Hematopoietic multipotent progenitor cell (in vitro differentiated cells): ENCODE measurements around the gene GABRA5. TPM values are rescaled to one million over a fixed set of nuclear protein-coding genes. Genes with fewer than 3 reads are reported as not detected.
A peak's percentile ranks its signal among the peaks of the same experiment; 100 is the strongest.

Source experiments
- DNase-seq, 3 donors: peaks; one replicate each; pipeline ENCODE4 v3.0.0-alpha.2; 2011 to 2015; ENCODE audit warnings: low read depth in 2 of 3, low spot score in 2 of 3
- total RNA-seq: library from RNA; depleted of rRNA; stranded (reverse); fragments of >200 nt; gene quantifications from one replicate; pipeline ENCODE4 v1.2.3, GENCODE V29; 2012

The GABRA5 gene
- total RNA-seq, 1 donor: not detected

GRCh38 chr15:26921433-26921832, 54.6 kb downstream of the GABRA5 start:
- DNase-seq: no peak

GRCh38 chr15:26926081-26926480, 59.2 kb downstream of the GABRA5 start:
- DNase-seq: no peak

GRCh38 chr15:26928051-26928450, 61.2 kb downstream of the GABRA5 start:
- no peak for DNase-seq

- DNase-seq: no peak
These were observed 62.7 kb downstream of the GABRA5 start for GRCh38 chr15:26929588-26929987.

- DNase-seq: no peak
These were observed 68.0 kb downstream of the GABRA5 start for GRCh38 chr15:26934848-26935247.

GRCh38 chr15:26935322-26935721, 68.5 kb downstream of the GABRA5 start:
- DNase-seq: no peak

GRCh38 chr15:26936502-26936901, 69.6 kb downstream of the GABRA5 start:
- DNase-seq: no peak

GRCh38 chr15:26937134-26937533, 70.3 kb downstream of the GABRA5 start:
- DNase-seq: no peak

- DNase-seq: no peak
These were observed 72.5 kb downstream of the GABRA5 start for GRCh38 chr15:26939398-26939797.

- DNase-seq: no peak
These were observed 74.6 kb downstream of the GABRA5 start for GRCh38 chr15:26941489-26941888.

- no peak for DNase-seq
These were observed 77.0 kb downstream of the GABRA5 start for GRCh38 chr15:26943866-26944265.

GRCh38 chr15:26945046-26945445, 78.2 kb downstream of the GABRA5 start:
- no peak for DNase-seq

GRCh38 chr15:26950001-26950400, 83.1 kb downstream of the GABRA5 start:
- no peak for DNase-seq

- DNase-seq: no peak
These were observed 87.5 kb downstream of the GABRA5 start for GRCh38 chr15:26954403-26954802.

GRCh38 chr15:26967719-26968269, 100.9 kb downstream of the GABRA5 start:
- DNase-seq: no peak

- no peak for DNase-seq
These were observed 101.9 kb downstream of the GABRA5 start for GRCh38 chr15:26968806-26969205.

GRCh38 chr15:26970712-26971210, 103.9 kb downstream of the GABRA5 start, which contains the start of gene GABRG3:
GABRG3 (plus strand) TSS chr15:26971181.
- DNase-seq: no peak

- DNase-seq: no peak
These were observed 104.6 kb downstream of the GABRA5 start for GRCh38 chr15:26971271-26972018.

GRCh38 chr15:26972636-26973035, 105.8 kb downstream of the GABRA5 start:
- no peak for DNase-seq

GRCh38 chr15:26974120-26974780, 107.4 kb downstream of the GABRA5 start:
- DNase-seq: peak in 1 of 3 donors; percentile 15

- no peak for DNase-seq
These were observed 114.6 kb downstream of the GABRA5 start for GRCh38 chr15:26981492-26981891.

- no peak for DNase-seq
These were observed 117.0 kb downstream of the GABRA5 start for GRCh38 chr15:26983822-26984221.
